DMS 273 (cell line): ENCODE data around the gene MAX.

Experiments used
- DNase-seq: peaks from one replicate; lab custom pipeline; 2025; ENCODE audit not compliant: unreplicated experiment; lab: John Stamatoyannopoulos, UW

MAX gene

DNA sequence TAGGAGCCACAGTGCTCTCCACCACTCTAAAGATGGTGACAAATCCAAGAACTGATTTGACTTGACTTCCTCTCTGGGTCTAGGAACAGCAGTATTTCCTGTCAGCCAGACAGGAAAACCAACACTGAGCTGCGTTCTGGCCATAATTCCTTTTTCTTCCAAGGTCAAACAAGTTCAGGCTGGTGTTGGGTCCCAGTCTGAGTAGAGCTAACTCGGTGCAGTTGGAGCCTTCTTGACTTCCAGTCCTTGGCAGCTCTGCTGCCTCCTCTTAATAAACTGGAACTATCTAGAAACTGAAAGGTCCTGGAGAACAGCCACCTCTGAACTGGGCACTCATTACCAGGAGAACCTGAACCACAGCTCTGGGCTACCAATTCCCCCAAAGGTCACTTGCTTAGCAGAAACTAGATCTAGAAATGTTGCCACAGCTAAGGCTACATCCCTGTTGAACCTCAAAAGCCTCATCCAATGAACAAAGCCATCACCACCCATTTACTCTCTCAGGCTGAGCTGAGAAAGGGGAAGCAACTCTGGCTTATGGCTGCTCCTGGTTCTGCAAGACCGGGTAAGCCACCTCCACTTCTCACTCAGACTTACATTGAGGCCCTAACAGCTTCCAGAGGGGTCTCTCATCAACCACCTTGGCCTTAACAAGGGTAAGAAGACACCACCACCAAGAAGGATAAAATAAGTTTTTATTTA, 27.7 kb downstream of the MAX start:
- DNase-seq = no peak

DNA sequence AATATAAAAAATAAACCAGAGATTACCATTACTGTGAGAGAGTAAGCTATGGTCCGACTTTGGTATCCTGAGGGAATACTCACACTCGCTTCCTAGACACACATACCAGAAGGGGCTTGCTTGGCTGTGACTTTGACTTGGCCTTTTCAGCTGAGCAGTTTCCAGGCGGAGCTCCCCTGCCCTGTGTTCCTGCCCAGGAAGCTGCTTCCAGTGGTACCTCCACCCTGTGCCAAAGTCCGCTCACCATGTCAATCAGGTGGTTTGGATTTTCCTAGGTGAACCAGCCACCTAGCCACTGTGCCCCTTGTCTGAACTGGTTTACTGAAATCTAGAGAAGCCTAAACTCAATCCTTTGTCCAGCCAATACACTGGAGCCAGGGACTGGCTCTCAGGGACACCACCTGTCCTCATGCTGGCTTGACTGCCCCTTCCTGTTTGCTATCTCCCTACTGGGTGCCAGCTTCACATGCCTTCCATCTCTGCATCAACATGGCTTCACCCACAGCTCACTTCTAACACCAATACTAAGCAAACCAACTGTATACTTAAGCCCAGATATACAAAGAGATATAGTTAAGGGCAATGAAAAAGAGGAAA, 28.6 kb downstream of the MAX start:
- no peak for DNase-seq

DNA sequence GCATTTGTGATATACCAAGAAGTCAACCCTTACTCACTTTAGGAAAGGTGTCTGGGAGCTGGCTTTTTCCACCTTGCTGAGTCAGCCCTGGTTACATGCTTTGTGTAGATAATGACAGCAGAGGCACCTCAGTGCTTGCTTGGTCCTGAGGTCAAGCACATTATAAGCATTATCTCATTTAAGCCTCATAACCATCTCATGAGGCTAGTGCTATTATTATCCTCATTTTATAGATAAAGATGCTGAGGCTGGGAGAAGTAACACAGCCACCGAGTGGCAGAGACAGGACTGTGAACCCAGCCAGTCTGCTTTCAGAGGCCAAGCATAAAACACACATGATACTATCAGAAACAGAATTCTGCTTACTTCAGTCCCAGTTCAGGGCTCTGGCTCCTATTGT, 29.4 kb downstream of the MAX start:
- no peak for DNase-seq

DNA sequence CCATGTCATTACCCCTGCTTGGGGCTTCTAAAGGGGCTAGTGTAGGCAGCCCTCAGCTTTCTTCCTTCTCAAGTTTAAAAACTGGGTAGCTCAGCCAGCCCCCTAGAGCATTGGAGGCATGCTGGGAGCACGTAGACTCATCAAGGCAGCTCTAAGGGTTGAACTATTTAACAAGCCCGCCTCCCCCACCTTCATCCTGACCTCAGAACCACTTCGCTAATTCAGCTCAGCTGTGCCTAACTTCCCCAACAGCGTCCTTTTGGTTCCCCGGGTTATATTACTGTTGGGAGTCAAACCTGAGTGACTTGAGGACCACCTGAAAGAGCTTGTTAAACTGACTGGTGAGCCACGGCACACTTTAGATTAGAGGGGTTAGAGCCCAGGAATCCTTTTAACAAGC, 30.1 kb downstream of the MAX start:
- no peak for DNase-seq

DNA sequence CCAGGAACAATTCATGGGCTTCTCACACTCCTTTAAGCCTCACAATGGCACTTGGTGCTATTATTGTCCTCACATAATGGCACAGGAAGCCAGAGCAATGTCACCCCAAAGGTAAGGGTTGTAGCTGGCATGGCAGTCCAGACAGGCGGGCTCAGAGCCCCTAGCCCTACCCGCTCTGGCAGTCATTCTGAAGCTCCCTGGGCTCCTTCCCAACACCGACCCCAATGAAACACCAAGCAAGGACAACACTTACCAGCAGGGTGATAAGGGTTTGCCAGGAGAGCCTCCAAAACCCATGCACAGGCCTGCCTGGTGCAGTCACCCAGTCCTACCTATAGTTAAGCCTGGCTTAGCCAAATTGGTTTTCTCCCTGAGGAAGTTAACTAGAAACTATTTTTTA, 30.8 kb downstream of the MAX start:
- DNase-seq = peak; percentile 33

DNA sequence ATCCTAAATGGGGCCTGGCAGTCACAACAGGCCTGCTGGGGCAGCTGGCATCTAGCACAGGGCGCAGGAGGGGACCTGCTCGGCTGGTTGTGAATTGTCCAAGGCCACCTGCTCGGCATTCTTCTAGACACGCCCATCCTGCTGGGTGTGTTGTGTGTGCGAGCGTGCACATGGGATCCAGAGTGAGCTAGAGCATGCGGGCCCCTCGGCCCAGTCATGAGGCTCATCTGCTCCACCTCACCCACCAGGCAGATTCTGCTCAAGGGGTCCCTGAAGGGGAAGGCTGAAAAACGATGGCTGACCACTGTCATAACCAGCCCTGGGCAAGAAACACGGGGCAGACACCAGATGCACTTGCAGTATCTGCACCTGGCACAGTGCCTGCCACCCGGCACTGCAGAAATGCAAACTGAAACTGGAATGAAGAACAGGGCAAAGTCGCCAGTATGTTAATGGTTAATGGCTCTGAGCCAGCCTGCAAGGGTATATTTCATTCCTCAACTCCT, 31.8 kb downstream of the MAX start:
- peak; percentile 97 for DNase-seq

DNA sequence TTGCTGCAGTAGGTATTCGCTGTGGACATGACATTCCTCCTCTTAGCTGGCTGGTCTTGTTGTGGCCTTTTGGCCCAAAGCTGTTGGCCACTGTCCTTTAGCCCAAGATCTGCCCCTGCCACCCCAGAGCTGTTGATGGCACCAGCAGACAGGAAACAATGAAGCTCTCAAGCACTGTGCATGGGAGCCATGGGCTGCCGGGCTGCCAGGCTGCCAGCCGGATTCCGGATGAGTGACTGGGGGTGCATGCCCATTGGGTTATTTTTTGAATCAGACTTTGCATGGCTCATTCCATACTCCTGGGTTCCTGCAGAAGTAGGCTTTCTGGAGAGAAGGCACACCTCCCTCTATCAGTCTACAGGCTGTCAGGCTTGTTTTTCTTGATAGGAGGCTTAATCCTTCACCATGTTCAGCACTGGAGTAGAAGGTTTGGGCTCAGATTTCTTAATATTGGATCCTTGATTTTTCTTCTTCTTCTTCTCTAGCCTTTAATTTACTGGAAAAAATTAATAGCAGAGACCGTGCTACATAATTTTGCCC, 32.4 kb downstream of the MAX start:
- DNase-seq = peak; percentile 47

DNA sequence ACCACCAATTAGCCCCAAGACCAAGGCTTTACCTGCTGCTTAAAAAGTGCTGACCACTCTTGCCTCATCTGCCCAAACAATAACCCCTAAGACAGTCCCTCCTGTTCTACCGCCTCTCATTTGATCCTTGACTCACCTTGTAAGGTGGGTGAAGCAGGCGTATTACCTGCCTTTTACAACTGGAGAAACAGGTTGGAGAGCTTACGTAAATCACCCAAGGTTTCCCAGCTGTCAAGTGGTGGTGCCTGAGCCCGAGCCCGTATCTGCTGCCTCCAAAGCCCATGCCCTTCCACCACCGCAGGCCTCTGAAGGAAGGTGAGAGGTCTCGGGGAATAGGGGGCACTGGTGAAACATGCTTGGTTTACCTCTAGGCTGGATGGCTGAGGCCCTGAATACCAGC, 36.6 kb downstream of the MAX start:
- no peak for DNase-seq

DNA sequence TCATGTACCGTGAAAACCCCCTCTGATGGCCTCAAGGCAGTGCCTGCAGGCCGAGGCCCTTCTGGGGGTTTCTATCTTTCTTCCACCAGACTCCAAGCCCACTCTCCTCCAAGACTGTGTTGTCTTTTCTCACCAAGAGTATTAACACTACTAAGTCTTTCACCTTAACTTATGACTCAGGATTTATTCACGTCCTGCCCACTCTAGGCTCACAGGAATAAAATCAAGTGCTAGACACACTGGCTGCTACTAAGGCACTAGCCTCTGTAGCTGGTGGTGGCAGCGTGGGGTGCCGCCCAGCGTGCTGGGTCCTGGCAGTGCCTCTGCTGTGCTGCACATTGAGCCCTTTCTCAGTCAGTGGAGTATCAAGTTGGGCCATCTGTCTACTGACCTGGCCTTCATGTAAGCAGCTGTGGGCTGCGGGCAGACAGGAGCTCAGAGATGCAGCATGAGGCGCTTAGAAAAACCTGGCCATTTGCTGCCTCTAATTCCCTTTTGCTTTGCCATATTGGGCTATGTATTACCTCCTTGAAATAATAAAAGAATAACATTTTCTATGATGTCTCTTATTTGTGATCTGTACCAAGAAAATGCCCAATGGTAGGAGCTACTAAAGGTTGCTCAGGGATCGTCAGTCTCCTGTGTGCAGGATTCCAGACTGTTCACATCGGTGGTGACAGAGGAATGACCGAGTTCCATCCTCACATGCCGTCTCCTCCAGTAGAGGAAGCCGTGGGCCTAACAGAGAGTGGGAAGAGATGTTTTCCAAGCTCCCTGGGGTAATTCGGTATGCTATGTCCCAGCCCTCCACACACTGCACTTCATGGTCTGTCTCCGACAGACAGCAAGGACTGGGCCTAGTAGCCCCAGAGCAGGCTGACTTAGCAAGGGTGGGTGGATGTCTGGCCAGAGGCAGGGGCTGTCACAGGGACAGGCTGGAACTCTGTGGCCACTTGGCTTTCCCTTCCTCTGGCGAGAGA, 39.9 kb downstream of the MAX start:
- DNase-seq = peak; percentile 32

DNA sequence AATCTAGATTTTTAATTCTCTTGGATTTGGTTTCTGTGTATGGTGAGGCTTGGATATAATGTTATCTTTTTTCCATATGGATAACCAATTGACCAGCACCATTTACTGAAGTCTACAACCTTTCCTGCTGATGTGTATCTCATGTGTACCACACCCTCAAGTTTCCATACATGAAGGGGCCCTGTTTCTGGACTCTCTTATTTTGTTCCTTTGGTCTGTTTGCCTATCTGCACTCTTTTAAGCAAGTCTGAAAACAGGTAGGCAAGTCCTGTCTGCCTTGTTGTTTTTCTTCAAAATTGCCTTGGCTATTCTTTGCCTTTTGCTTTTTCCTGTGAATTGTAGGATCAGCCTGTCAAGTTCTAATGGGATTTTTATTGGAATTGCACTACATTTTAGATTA, 44.6 kb downstream of the MAX start:
- DNase-seq = no peak

DNA sequence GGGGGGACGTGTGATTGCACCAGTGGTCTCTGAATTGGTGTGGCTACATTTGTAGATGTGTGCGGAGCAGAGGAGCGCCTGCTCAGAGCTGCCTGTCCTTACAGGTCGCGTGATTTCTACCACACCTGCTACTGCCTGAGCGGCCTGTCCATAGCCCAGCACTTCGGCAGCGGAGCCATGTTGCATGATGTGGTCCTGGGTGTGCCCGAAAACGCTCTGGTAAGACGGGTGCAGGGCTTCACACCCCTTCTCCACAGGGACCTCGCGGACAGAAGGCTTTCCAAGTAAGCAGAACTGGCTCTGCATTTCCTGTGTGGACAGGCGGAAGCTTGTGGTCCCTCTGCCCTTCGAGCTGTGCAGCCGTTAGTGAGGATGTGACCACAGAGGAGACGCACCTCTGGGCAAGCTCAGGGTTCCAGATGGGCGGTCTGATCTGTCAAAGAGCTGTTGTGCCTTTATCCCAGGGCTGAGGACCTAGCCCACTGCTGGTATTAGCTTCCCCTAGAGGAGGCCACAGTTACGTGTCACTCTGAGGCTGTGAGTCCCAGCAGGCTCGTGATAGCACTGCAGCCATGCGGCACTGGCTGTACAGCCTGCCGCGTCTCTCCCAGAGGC, 47.7 kb downstream of the MAX start:
- DNase-seq = no peak

DNA sequence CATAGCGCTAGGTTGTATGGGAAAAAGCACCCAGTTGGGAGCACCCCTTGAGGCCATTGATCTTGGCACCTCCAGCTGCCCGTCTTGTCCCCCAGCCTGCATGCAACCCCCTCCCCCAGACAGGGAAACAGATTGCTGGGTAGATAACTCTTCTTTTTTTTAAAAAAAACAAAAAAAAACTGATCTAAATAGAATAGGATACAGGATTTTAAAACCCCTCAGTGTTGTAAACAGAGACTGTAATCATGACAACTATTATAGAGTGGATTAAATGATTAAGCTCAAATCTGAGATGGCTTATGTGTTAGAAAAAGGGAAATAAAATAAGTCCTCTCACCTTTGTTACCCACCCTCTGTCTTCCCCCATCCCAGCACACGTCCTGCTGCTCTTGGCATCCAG, 48.9 kb downstream of the MAX start:
- no peak for DNase-seq

DNA sequence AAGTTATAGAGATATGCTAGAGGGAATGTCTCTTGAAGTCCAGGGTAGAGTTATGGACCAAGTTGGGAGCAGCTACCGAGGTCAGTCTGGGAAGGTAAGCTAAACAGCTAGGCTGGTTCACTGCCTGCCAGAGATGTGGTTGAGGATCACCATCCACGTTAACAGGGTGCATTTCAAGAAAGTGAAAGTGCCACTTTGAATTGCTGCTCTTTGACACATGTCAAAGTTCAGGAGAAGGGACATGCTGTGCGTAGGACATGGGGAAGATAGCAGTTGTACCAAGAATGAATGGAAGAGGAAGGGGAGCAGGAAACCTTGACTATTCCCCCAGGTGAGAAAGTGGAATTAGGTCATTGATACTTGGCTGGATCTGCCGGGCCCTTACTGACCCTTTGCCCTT, 49.5 kb downstream of the MAX start:
- no peak for DNase-seq

DNA sequence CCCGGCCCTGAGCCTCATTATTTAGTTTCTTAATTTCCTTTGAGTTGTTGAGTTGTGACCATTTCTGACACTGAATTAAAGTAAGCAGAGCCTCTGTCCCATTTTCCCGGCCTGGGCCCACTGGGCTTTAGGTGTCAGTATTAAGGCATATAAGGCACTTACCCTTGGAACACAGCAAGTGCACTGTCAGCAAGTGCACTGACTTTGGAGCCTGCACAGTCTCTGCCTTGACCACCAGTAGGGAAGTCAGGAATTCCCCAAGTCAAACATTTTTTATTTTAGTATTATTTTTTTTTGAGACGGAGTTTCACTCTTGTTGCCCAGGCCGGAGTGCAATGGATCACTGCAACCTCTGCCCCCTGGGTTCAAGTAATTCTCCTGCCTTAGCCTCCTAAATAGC, 56.6 kb downstream of the MAX start:
- no peak for DNase-seq

DNA sequence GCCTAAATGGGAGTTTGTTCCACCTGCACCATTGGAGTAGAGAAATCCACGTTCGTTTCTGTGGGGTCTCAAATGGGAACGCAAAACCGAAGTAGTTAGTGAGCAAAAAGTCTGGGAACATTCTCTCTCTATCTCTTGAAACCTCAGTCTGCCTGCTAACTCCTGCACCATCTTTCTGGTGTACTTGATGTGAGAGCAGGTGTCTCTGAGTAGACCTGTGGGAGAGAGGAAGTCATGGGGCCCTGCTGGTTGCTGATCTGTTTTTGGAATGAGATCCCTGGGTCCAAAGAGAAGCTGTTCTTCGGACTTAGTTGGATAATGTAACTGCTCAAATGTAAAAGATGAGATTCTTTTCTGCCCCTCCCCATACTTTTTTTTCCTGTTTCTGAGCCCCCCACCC, 57.3 kb downstream of the MAX start:
- DNase-seq = no peak

DNA sequence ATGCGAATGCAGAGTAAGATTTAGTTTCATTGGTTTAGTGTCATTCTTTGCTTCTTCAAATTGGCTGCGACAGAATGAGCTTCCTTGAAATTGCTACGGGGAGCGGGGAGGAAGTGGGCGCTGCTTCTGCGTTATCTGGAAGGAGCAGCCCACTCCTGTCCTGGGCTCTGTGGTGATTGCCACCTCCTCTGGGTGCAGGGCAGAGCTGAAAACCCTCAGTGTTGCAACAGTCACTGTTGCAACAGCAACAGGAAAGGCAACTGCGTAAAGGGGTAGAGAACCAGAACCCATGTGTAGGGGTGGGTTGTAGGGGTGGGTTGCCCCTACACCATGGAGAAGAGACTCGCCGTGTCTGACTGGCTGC, 57.7 kb downstream of the MAX start:
- no peak for DNase-seq

DNA sequence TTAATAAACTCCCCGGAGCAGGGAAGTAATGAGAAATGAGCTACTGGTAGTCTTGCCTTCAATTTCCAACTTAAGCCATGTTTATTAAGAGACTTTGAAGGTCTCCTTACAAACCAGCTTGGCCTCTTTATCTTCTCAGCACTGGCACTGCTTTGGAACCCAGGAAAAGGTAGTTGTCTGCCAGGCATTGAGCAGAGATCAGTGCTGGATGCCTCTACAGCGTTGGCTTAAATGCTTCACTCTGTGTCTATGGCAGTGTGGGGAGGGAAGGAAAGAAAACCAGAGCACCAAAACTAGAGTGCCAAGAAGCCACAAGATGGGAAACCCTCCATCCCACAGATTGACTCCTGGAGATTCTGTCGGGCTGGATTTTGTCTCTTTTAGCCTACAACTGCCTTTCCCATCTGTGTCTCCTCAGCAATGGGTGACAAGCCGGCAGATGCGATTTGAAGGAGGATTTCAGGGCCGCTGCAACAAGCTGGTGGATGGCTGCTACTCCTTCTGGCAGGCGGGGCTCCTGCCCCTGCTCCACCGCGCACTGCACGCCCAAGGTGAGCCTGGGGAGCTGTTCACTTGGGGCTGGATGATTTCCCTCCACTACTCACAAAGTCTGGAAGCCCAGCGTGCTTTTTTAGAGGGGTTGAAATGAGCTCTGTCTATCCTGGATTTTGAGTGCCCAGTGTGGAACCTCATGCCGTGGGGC, 58.3 kb downstream of the MAX start:
- no peak for DNase-seq

DNA sequence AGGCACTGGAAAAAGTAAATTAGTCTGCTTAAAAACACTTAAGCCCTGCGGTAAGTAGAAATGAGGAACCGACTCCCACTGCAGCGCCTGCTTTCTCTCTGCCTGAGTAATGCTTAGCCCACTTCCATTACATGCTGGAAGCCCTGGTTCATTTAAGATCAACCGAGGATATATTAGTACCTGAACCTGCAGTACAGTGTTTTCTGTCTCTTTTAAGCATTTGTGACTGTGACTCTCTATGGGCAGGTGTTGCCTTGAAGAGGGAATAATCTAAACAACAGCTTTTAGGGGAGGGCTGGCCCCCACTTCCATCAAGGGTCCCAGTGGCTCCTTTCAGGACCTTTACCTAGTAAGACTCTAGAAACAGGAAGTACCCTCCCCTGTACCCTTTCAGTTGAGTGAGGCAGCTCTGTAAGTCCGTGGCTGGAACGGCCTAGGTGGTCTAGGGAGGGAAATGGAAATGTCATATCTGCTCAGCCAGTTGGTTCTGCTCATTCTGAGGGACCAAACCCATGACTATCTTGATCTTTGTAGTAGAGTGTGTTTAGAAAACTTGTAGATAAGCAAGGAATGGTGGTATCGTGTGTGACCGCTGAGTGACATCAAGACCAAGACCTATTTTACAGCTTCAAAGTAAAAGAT, 59.5 kb downstream of the MAX start:
- DNase-seq = no peak

DNA sequence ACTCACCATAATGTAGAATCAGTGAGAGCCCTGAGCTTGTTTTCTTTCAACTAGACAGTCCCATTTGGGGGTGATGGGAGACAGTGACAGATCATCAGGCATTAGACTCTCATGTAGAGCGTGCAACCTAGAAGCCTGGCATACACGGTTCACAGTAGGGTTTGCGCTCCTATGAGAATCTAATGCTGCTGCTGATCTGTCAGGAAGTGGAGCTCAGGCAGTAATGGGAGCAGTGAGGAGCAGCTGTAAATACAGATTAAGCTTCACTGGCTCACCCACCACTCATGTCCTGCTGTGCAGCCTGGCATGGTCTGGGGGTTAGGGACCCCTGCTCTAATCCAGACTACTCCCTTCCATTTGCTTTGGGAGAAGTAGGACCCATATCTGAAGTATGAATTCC, 60.0 kb downstream of the MAX start:
- no peak for DNase-seq

DNA sequence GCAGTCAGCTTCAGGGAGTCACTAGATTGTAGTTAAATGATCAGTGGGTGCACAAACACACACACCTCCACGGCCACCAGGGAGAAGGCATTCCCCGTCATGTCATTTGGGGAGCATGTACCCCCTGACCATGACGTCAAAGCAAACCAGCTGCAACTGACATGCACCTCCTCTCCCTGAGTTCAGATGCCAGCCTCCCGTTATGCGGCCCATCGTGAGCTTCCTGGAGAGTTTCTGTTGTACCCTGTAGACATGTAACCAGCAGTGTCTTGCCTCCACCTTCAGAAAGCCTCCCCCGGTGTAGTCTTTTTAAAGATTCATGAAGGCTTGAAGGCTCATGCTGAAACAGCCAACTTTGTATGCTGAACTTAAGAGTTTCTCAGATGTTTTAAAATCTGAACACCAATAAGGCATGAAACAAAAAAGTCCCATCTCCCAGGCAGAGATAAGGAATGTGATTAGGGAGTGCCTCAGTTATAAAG, 60.8 kb downstream of the MAX start:
- no peak for DNase-seq
